Smooth muscle cell (in vitro differentiated cells): ENCODE results near the gene IRAK4. TPM values are rescaled to one million over a fixed set of nuclear protein-coding genes. Genes with fewer than 3 reads are reported as not detected.

Source experiments
- DNase-seq: peaks from one replicate; lab custom pipeline; 2025; ENCODE audit not compliant: unreplicated experiment; lab: John Stamatoyannopoulos, UW
- H2AFZ ChIP-seq: fragments of 200-600 bp; sonication (generic); 2 replicates; pipeline ENCODE4 v1.6.0; 2016; ENCODE audit warnings: antibody characterized with exemption, low read depth, mild to moderate bottlenecking
- H3F3A ChIP-seq: fragments of 200-600 bp; sonication (generic); 2 replicates; pipeline ENCODE4 v1.6.0; 2017; ENCODE audit warnings: antibody characterized with exemption, low read depth
- H3K27ac ChIP-seq: fragments of 200-600 bp; sonication (generic); 2 replicates; pipeline ENCODE4 v1.5.1; 2016; ENCODE audit warnings: low read depth, mild to moderate bottlenecking
- H3K27me3 ChIP-seq: fragments of 200-600 bp; sonication (generic); 2 replicates; pipeline ENCODE4 v1.6.1; 2016; ENCODE audit warnings: low read depth, mild to moderate bottlenecking
- H3K36me3 ChIP-seq: fragments of 200-600 bp; sonication (generic); 2 replicates; pipeline ENCODE4 v1.5.1; 2016; ENCODE audit warnings: low read depth
- H3K4me1 ChIP-seq: fragments of 200-600 bp; sonication (generic); 2 replicates; pipeline ENCODE4 v1.5.1; 2016; ENCODE audit warnings: low read depth
- H3K4me2 ChIP-seq: fragments of 200-600 bp; sonication (generic); 2 replicates; pipeline ENCODE4 v1.6.0; 2016; ENCODE audit warnings: mild to moderate bottlenecking
- H3K4me3 ChIP-seq: fragments of 200-600 bp; sonication (generic); 2 replicates; pipeline ENCODE4 v1.5.1; 2016; ENCODE audit warnings: mild to moderate bottlenecking
- H3K79me2 ChIP-seq: fragments of 200-600 bp; sonication (generic); 2 replicates; pipeline ENCODE4 v1.6.0; 2016; ENCODE audit warnings: low read depth, mild to moderate bottlenecking
- H3K9ac ChIP-seq: fragments of 200-600 bp; sonication (generic); 2 replicates; pipeline ENCODE4 v1.6.0; 2016; ENCODE audit warnings: low read depth
- H3K9me3 ChIP-seq: fragments of 200-600 bp; sonication (generic); replicated peaks from 2 replicates; pipeline ENCODE4 v1.5.1; 2016; ENCODE audit warnings: low read depth
- H4K20me1 ChIP-seq: fragments of 200-600 bp; sonication (generic); 2 replicates; pipeline ENCODE4 v1.6.0; 2016; ENCODE audit warnings: low read depth
- CTCF ChIP-seq: fragments of 200-600 bp; sonication (generic); IDR thresholded peaks from 2 replicates; pipeline ENCODE4 v1.5.1; 2017; ENCODE audit warnings: borderline replicate concordance, mild to moderate bottlenecking, antibody characterized with exemption; ENCODE audit not compliant: insufficient read depth, poor library complexity, severe bottlenecking
- WGBS: methylation state at CpG from one replicate; pipeline ENCODE4 v1.1.7; 2016; ENCODE audit warnings: low lambda C conversion rate; 5-methylcytosine and 5-hydroxymethylcytosine counted together
- polyA plus RNA-seq: library from polyadenylated mRNA; unstranded; fragments of >200 nt; fragmentation: Nextera tagmentation; extraction: Ambion mirVana; gene quantifications from 2 replicates; pipeline ENCODE4 v1.2.1, GENCODE V29; 2016
- total RNA-seq: library from RNA; depleted of rRNA; stranded (reverse); fragments of >200 nt; gene quantifications from 2 replicates; pipeline ENCODE4 v1.2.3, GENCODE V29; 2014

Gene IRAK4
- total and polyA plus RNA-seq, 2 experiments from 2014 or later = 7.0 to 42.8 TPM

- Histone ChIP-seq H3K79me2 (peaks cover 28% of the 10 kb centered on the region), H2AFZ (peak within 1 kb of the TSS; percentile 93), H3K4me2 (peak within 1 kb of the TSS; percentile 89), H3K9me3 (no peaks in the 10 kb centered on the region), H3K4me1 (no peaks in the 10 kb centered on the region), H3K27me3 (no peaks in the 10 kb centered on the region), H3K4me3 (peak within 1 kb of the TSS; percentile 88), H3K36me3 (no peaks in the 10 kb centered on the region), H4K20me1 (no peaks in the 10 kb centered on the region), H3K27ac (peak within 1 kb of the TSS; percentile 87), H3K9ac (peak within 1 kb of the TSS; percentile 92), H3F3A (peaks cover 4% of the 10 kb centered on the region)
- TF ChIP-seq CTCF = no peak
- under 1% methylated on average over 84 of the region's 103 CpGs for WGBS
- DNase-seq = peak; percentile 67
These were observed 77.1 kb downstream of the IRAK4 start, which contains the start of gene TMEM117 for GRCh38 chr12:43835656-43836474. Gene TMEM117, plus strand, starts transcription at chr12:43836081.

- Histone ChIP-seq H3K79me2 (peaks cover 28% of the 10 kb centered on the region), H3K27ac (peak overlapping the region; percentile 87), H3K4me2 (peak overlapping the region; percentile 89), H3K9me3 (no peaks in the 10 kb centered on the region), H3F3A (peaks cover 4% of the 10 kb centered on the region), H3K4me1 (no peaks in the 10 kb centered on the region), H2AFZ (peak overlapping the region; percentile 93), H3K4me3 (peak overlapping the region; percentile 88), H3K36me3 (no peaks in the 10 kb centered on the region), H3K9ac (peak overlapping the region; percentile 92), H4K20me1 (no peaks in the 10 kb centered on the region), H3K27me3 (no peaks in the 10 kb centered on the region)
- WGBS = 3% methylated on average over 8 of the region's 8 CpGs
- no peak for TF ChIP-seq CTCF
- DNase-seq = no peak
These were observed 77.8 kb downstream of the IRAK4 start for GRCh38 chr12:43836475-43836989.

Other genes starting within 250 kb of the IRAK4 start
- gene ADAMTS20, start 206.7 kb upstream of the IRAK4 start, total RNA-seq = 4.2 and 5.5 TPM in 2 replicates
- gene ADAMTS20, start 206.7 kb upstream of the IRAK4 start, polyA plus RNA-seq = 1.4 and 1.5 TPM in 2 replicates
- 24.3 and 49.6 TPM in 2 replicates for gene PUS7L, start 161 bp upstream of the IRAK4 start, total RNA-seq
- 14.8 and 16.9 TPM in 2 replicates for gene PUS7L, start 161 bp upstream of the IRAK4 start, polyA plus RNA-seq
- gene TWF1, start 47.4 kb downstream of the IRAK4 start, total RNA-seq = 136 and 151 TPM in 2 replicates
- 51.8 and 60.1 TPM in 2 replicates for gene TWF1, start 47.4 kb downstream of the IRAK4 start, polyA plus RNA-seq
- 35.2 and 38.9 TPM in 2 replicates for gene TMEM117, start 77.1 kb downstream of the IRAK4 start, total RNA-seq
- 12.9 and 13.0 TPM in 2 replicates for gene TMEM117, start 77.1 kb downstream of the IRAK4 start, polyA plus RNA-seq